HEK293 (cell line): Measurements from ENCODE around the gene PHETA1.

Experiments used
- CTCF ChIP-seq: fragments of 450-650 bp; formaldehyde crosslinking; IDR thresholded peaks from 2 replicates; pipeline ENCODE4 v1.5.1; 2016; ENCODE audit warnings: missing biosample characterization, missing genetic modification characterization
- KLF16 ChIP-seq: fragments of 450-650 bp; formaldehyde crosslinking; IDR thresholded peaks from 2 replicates; pipeline ENCODE4 v1.5.1; 2017; ENCODE audit warnings: missing biosample characterization, missing genetic modification characterization
- PATZ1 ChIP-seq: fragments of 450-650 bp; formaldehyde crosslinking; IDR thresholded peaks from 2 replicates; pipeline ENCODE4 v1.5.1; 2016; ENCODE audit warnings: missing biosample characterization, missing genetic modification characterization
- WT1 ChIP-seq: fragments of 450-650 bp; formaldehyde crosslinking; IDR thresholded peaks from 2 replicates; pipeline ENCODE4 v1.5.1; 2016; ENCODE audit warnings: missing biosample characterization, missing genetic modification characterization
- ZBTB8A ChIP-seq: fragments of 450-650 bp; formaldehyde crosslinking; IDR thresholded peaks from 2 replicates; pipeline ENCODE4 v1.5.1; 2016; ENCODE audit warnings: missing biosample characterization, missing genetic modification characterization
- ZNF221 ChIP-seq: fragments of 450-650 bp; formaldehyde crosslinking; IDR thresholded peaks from 2 replicates; pipeline ENCODE4 v1.5.1; 2017; ENCODE audit warnings: missing biosample characterization, missing genetic modification characterization, borderline replicate concordance
- ZNF302 ChIP-seq: fragments of 450-650 bp; formaldehyde crosslinking; IDR thresholded peaks from 2 replicates; pipeline ENCODE4 v1.5.1; 2016; ENCODE audit warnings: missing biosample characterization, missing genetic modification characterization, low read depth
- ZNF350 ChIP-seq: fragments of 450-650 bp; formaldehyde crosslinking; IDR thresholded peaks from 2 replicates; pipeline ENCODE4 v1.5.0; 2017; ENCODE audit warnings: missing biosample characterization, mild to moderate bottlenecking, missing genetic modification characterization
- ZNF513 ChIP-seq: fragments of 450-650 bp; IDR thresholded peaks from 2 replicates; pipeline ENCODE4 v1.5.1; 2018; ENCODE audit warnings: missing biosample characterization, missing genetic modification characterization
- ZNF585B ChIP-seq: fragments of 450-650 bp; formaldehyde crosslinking; IDR thresholded peaks from 2 replicates; pipeline ENCODE4 v1.5.1; 2016; ENCODE audit warnings: missing biosample characterization, missing genetic modification characterization
- ZNF785 ChIP-seq: fragments of 450-650 bp; formaldehyde crosslinking; IDR thresholded peaks from 2 replicates; pipeline ENCODE4 v1.5.1; 2016; ENCODE audit warnings: missing biosample characterization, missing genetic modification characterization
- ZSCAN16 ChIP-seq: fragments of 450-650 bp; formaldehyde crosslinking; IDR thresholded peaks from 2 replicates; pipeline ENCODE4 v1.5.1; 2016; ENCODE audit warnings: missing biosample characterization, missing genetic modification characterization

GRCh38 chr12:111410431-111411184, 41.7 kb upstream of the PHETA1 start:
- TF ChIP-seq ZNF350 (tag by site-specific recombination) (no peak), WT1 (tag by site-specific recombination) (no peak), ZNF221 (tag by site-specific recombination) (no peak), CTCF (tag by site-specific recombination) (no peak), ZNF785 (no peak), PATZ1 (no peak), ZNF585B (tag by site-specific recombination) (no peak), ZNF302 (tag by site-specific recombination) (no peak), ZBTB8A (tag by site-specific recombination) (no peak), ZSCAN16 (tag by site-specific recombination) (no peak), ZNF513 (tag by site-specific recombination) (no peak), KLF16 (tag by site-specific recombination) (no peak)
